HG03439 (cell line): ENCODE data around the gene OVCH1.
"Not testable (repeated sequence)": the region's sequence is repeated elsewhere in the genome, so short reads cannot be mapped to it uniquely, and the experiment has no call there.

Experiments used
- ATAC-seq: cut with Tn5 transposase; IDR thresholded peaks from one replicate; pipeline ENCODE4 v1.9.1; 2021; ENCODE audit warnings: mild to moderate bottlenecking, moderate library complexity; ENCODE audit not compliant: unreplicated experiment

OVCH1 gene

DNA sequence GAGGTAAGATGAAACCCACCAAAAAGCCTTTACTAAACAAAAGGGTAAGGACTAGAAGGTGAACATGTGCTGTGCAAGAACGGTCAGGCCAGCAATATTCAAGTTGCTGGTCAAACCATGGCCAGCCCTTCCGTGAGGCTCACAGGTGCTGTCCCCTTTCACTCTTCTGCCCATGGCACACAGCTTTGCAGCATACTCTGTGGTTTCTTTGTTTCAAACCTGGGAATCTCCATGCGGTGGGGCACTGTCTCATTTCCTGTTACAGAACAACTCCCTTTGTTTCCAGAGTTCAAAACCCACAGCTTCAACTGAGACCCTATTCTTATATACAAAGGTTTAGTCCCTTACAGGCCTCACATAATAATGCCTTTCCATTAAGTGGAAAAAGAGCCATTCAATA, 1.7 kb upstream of the OVCH1 start:
- ATAC-seq: no peak

- no peak for ATAC-seq
Observed at GRCh38 chr12:29492891-29493290, 4.6 kb downstream of the OVCH1 start.

DNA sequence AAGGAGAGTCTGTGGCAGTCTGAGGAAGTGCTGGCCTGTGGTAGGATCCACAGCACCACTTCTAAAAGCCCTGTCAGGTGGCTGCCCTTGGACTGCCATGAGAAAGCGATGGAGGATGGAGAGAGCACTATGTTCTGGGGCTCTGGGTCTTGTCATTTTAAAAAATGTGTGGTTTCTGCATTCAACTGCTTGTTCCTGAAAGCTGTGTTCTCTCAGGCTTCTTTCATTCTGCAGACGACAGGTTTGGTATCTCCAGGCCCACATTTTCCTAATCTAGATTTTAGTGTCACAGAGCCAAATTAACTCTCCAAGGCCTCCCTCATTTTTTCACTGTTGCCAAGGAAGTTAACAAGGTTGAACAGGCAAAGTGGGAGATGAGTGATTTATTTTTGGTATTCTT, 10.5 kb downstream of the OVCH1 start:
- no peak for ATAC-seq

DNA sequence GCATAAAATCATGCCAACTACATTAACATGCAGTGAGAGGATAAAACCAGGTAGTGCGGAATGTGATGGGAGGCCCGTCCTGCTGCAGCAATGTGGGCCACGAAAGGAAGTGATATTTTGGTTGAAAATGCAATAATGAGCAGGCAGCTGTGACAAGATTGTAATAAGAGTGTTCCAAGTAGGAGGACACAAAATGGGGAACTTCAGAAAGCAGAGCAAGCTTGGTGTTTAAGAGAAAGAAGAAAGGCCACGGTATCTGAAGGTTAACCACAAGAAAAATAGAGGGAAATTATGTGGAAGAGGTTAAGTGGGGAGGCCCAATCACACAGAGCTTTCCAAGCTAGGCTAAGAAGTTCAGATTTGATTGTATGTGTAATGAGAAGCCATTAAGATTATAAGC, 34.3 kb downstream of the OVCH1 start:
- no peak for ATAC-seq

GRCh38 chr12:29460082-29460481, 37.4 kb downstream of the OVCH1 start:
- no peak for ATAC-seq

DNA sequence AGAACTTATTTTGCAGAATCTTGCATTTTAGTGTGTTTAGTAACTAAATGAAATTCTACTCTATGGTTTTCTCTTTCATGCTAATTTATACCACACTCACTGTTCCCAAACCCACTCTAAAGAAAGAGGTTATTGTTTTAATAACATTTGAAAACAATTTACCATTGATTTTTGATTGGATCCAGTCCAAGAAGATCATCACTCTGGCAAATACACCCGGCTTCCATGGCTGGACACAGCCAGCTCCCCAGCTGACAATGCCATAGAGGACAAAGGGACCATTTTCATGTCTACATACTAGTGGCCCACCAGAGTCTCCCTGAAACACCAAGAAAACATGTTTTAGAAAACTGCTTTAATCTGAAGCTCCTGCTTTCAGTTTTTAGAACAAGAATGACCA, 42.4 kb downstream of the OVCH1 start:
- no peak for ATAC-seq

DNA sequence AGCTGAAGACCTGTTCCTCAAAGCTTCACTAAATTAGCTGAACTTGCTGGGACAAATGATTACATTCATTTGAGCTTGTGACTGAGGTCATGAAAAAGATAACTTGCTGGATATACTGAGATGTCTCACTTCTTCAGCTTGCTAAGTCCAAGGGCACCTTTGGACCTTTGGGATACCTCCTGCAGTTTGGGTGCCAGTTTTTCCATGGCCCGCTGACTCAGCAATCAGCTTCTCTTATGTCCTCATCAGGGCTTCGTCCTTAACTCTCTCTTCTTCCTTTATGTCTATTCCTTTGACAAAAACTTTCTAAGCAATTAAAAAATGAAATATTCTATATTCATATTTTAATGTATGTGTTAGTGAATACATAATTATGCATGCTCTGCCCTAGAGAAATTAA, 45.6 kb downstream of the OVCH1 start:
- no peak for ATAC-seq

GRCh38 chr12:29448157-29448556, 49.3 kb downstream of the OVCH1 start:
- ATAC-seq: no peak

- ATAC-seq: no peak
Observed at GRCh38 chr12:29447285-29447975, 50.1 kb downstream of the OVCH1 start.

DNA sequence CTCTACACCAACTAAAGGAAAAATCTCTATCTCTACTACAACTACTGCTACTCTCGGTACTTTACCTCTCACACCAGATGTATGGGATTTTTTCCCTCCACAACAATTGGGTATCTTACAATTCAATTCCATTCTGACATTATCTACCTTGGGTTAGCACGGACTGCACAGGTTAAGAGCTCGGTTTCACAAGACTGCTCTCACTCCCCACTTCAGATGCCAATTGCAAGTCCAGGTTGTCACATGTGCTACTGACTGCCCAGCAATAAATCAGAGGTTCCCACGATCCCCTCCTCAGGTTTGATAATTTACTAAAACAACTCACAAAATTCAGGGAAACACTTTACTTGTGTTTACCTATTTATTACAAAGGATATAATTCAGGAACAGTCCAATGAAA, 58.0 kb downstream of the OVCH1 start:
- ATAC-seq: no peak

DNA sequence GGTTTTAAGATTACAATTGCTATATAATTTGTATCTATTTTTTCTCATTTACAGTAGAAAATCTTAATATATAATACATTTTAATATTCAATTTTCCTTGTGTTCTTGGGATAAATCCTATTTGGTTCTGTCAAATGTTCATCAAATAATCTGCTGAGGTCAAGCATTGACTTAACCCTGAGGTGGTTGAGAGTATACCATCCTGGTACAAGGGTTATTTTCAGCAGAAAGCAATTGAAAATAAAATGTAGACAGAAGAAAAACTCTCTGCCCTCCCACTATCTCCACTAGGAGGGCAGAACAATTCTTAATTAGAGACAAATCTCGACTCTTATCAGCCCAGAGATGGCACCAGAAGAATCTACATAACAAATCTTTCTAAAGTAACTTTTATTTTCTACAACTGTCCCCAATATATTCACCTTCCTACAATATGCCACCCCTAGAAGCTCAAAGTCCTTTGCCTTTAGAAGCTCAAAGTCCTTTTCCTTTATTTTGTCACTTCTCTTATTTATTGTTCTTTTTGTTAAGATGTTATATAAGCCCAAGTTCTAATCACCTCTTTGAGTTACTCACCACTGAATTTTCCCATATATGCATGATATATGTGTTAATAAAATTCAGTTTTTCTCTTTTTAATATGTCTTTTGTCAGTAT, 58.6 kb downstream of the OVCH1 start:
- ATAC-seq: no peak

DNA sequence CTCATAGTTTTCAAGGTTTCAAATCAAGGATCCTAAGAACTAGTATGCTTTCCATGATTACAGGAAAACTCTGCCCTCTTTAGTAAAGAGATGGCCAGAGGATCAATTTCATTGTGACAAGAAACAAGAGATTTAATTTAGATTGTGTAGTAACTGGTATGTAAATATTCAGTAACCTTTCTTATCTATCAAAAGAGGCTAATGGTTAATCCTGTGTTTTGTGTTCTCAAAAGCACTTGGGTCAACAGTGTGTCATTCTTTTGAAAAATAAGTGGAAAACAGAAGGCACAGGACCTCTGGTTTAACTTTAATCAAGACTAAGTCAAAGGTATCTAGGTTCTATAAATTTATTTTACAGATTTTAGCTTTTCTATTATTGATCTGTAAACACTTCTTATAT, 59.9 kb downstream of the OVCH1 start:
- ATAC-seq: no peak

GRCh38 chr12:29436815-29437214, 60.7 kb downstream of the OVCH1 start:
- ATAC-seq: not testable (repeated sequence)

GRCh38 chr12:29431513-29431912, 66.0 kb downstream of the OVCH1 start:
- ATAC-seq: no peak

DNA sequence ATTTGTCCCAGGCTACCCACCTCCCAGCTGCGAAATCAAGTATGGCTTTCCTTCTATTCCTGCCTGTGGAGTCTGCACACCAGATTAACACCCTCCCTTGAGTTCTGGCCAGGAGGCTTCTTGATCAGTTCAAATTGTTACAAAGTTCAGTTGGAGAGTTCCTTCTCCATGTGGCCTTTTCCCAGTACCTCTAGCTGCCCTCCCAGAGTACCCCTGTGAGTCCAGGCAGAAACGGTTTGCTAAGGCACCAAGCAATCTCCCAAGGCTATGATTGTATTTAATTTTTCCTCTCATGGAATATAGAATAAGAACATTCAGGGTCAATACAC, 66.8 kb downstream of the OVCH1 start:
- ATAC-seq: no peak

GRCh38 chr12:29429999-29430715, 67.3 kb downstream of the OVCH1 start:
- no peak for ATAC-seq

DNA sequence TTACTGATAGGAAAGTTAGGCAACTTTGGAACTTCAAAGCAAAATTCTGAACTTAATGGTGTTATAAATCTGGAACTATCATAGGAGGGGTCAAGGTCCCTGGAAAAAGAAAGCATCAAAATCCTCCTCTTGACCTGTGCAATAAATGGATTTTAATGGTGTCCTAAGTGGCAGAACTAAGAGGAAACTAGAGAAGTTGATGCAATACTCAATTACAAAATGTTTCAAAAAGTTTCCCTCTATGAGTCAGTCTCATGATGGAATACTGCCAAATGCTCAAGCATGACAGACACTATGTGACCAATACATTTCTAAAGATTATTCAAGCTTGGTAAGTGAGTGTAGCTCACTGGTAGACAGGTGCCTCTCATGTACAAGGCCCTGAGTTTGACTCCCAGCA, 68.9 kb downstream of the OVCH1 start:
- ATAC-seq: no peak

DNA sequence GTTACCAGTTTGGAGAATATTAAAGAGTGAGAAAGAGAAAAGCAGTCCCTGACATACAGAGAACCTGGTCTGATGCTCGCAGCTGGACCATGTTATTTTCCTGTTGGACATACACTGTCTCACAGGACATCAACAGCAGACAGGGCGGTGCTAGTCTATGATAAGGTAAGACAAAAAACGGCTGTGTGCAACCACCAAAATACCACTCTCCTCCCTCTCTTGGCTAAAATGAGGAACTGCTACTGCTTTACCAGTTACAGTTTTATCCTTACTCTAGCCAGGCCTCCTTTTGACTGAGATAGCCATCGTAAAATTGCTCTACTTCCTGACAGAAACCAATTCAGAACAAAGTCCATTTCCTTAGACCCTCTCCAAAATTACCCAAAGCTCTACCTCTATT, 69.5 kb downstream of the OVCH1 start:
- peak; percentile 94 for ATAC-seq

DNA sequence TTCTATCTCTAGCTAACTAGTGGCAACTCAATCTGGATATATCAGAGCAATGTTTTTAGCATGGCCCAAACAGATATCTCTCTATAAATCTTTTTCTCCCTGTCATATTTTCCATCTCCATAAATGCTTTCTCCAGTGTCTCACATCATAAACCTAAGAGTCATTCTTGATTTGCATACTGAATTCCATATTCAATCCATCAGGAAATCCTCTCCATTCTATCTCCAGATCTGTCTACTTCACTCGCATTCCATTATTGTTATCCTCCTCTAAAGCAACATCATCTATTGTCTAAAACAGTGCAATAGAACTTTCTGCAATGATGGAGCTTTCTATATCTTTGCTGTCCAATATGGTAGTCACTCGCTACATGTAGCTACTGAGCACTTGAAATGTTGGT, 71.0 kb downstream of the OVCH1 start:
- no peak for ATAC-seq

DNA sequence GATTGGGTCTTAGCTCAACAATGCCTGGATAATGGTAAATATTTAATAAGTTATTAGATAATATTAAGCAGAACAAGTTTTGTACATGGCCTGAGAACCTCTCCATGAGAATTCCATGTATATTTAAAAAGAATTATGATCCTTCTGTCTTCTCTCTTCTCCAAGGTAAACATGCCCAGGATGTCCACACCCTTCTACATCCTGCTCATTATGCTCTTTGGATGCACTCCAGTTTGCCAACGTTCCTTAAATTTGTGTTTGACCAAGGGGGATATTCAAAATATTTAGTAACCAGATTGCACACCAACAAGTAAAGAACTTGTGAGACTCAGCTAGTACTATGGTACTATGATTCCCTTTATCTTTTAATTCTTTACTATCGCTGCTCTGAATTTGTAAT, 71.8 kb downstream of the OVCH1 start:
- ATAC-seq: no peak

- ATAC-seq: no peak
Observed at GRCh38 chr12:29416748-29417147, 80.7 kb downstream of the OVCH1 start.

- ATAC-seq: no peak
Observed at GRCh38 chr12:29415111-29415510, 82.4 kb downstream of the OVCH1 start.
